ENCODE measurements around the gene RAB3IL1.

RAB3IL1 gene

GRCh38 chr11:61851113-61851899, 66.1 kb downstream of the RAB3IL1 start:
- in situ Hi-C loops (cut with HindIII; ENCODE audit: low sequenced_read_pairs), result no loop called here

- in situ Hi-C loops (cut with HindIII; ENCODE audit: low sequenced_read_pairs), result no loop called here
Measured at GRCh38 chr11:61850687-61851086, 66.7 kb downstream of the RAB3IL1 start.

- in situ Hi-C loops (cut with HindIII; ENCODE audit: low sequenced_read_pairs), result loop anchor here (5.0 to 10.0 kb wide), 2 partner anchors 54 kb away; partner anchors contain the start of genes FEN1 and TMEM258
Measured at GRCh38 chr11:61848631-61849030, 68.7 kb downstream of the RAB3IL1 start.

DNA sequence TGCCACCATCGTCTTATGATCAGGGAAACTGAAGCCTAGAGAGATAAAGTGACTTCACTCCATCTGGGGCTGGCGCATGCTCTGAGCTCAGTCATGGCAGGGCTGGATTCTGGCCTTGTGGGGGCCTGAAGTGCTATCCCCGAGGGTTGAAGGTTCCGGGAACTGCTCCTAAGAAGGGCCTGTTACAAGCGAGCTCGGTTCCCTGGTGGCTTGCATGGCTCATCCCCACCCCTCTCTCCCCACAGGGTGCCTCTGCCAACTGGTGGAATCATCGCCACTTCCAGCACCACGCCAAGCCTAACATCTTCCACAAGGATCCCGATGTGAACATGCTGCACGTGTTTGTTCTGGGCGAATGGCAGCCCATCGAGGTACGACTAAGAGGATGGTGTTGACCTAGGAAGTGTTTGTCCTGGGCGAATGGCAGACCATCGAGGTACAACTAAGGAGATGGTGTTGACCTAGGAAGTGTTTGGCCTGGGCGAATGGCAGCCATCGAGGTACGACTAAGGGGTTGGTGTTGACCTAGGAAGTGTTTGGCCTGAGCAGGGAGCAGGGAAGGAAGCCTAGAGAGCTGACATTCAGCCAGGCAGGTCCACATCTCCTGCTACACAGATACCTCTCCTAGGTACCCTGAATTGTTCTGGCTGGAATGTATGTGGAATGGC, 69.3 kb downstream of the RAB3IL1 start:
- in situ Hi-C loops (cut with HindIII; ENCODE audit: low sequenced_read_pairs), result loop anchor here (5.0 to 10.0 kb wide), 2 partner anchors 53 to 54 kb away; partner anchors contain the start of genes FEN1 and TMEM258
